GM13977 (cell line): ENCODE results near the gene KIF2A.

Experiments
- DNase-seq: peaks from one replicate; pipeline ENCODE4 v3.0.0; 2012; ENCODE audit warnings: low spot score
- CTCF ChIP-seq: IDR thresholded peaks from 2 replicates; pipeline ENCODE4 v1.5.1; 2012; ENCODE audit warnings: mild to moderate bottlenecking, control low read depth; ENCODE audit not compliant: insufficient read depth; ENCODE audit errors: extremely low read depth, missing control alignments
- in situ Hi-C: fragments of 300-500 bp; cut with MboI; formaldehyde crosslinking; loops from one replicate; pipeline ENCODE4 v1.12.0; 2022; ENCODE audit warnings: low sequenced_read_pairs, low pct_unique_long_range_greater_than_20kb, mixed read lengths, inconsistent platforms; ENCODE audit not compliant: unreplicated experiment

The KIF2A gene

GRCh38 chr5:62317810-62318209, 11.8 kb downstream of the KIF2A start:
- TF ChIP-seq CTCF = no peak
- no peak for DNase-seq
- in situ Hi-C loops = no loop called here

- DNase-seq = no peak
- no peak for TF ChIP-seq CTCF
- in situ Hi-C loops = no loop called here
These were observed 16.5 kb downstream of the KIF2A start for GRCh38 chr5:62322484-62322883.

GRCh38 chr5:62326302-62326701, 20.3 kb downstream of the KIF2A start:
- DNase-seq = no peak
- no peak for TF ChIP-seq CTCF
- in situ Hi-C loops = no loop called here

- no peak for DNase-seq
- in situ Hi-C loops = no loop called here
- TF ChIP-seq CTCF = no peak
These were observed 20.7 kb downstream of the KIF2A start for GRCh38 chr5:62326702-62327101.

GRCh38 chr5:62327138-62328053, 21.4 kb downstream of the KIF2A start:
- in situ Hi-C loops = no loop called here
- TF ChIP-seq CTCF = no peak
- DNase-seq = no peak

GRCh38 chr5:62328772-62329491, 22.9 kb downstream of the KIF2A start:
- TF ChIP-seq CTCF = no peak
- DNase-seq = no peak
- in situ Hi-C loops = no loop called here
